H9 (cell line): ENCODE data around the gene STX10. TPM values are rescaled to one million over a fixed set of nuclear protein-coding genes. Genes with fewer than 3 reads are reported as not detected.

Experiments used
- DNase-seq: peaks from one replicate; pipeline ENCODE4 v3.0.0-alpha.2; 2017
- H2AFZ ChIP-seq: one replicate; pipeline ENCODE4 v1.6.1; 2013; ENCODE audit warnings: mild to moderate bottlenecking, low read length, control low read depth, moderate library complexity
- H2AK5ac ChIP-seq: 2 replicates; pipeline ENCODE4 v1.6.1; 2013; ENCODE audit warnings: low read length, control low read depth, mixed read lengths; ENCODE audit not compliant: insufficient read length
- H2BK120ac ChIP-seq: one replicate; pipeline ENCODE4 v1.6.1; 2013; ENCODE audit warnings: low read depth, mild to moderate bottlenecking, low read length, control low read depth, inconsistent platforms; ENCODE audit not compliant: poor library complexity, severe bottlenecking
- H2BK12ac ChIP-seq: 2 replicates; pipeline ENCODE4 v1.6.1; 2013; ENCODE audit warnings: low read length, control low read depth, mixed read lengths, low read depth; ENCODE audit not compliant: insufficient read length
- H2BK15ac ChIP-seq: 2 replicates; pipeline ENCODE4 v1.6.1; 2013; ENCODE audit warnings: low read depth, low read length, control low read depth
- H2BK20ac ChIP-seq: one replicate; pipeline ENCODE4 v1.6.1; 2013; ENCODE audit warnings: low read depth, mild to moderate bottlenecking, low read length, control low read depth, inconsistent platforms; ENCODE audit not compliant: poor library complexity, severe bottlenecking
- H2BK5ac ChIP-seq: 2 replicates; pipeline ENCODE4 v1.6.1; 2013; ENCODE audit warnings: low read length, control low read depth, mixed read lengths; ENCODE audit not compliant: insufficient read length
- H3K14ac ChIP-seq: 2 replicates; pipeline ENCODE4 v1.6.1; 2013; ENCODE audit warnings: low read length, control low read depth; ENCODE audit not compliant: insufficient read depth
- H3K18ac ChIP-seq: 2 replicates; pipeline ENCODE4 v1.6.1; 2013; ENCODE audit warnings: low read depth, mild to moderate bottlenecking, mixed read lengths, low read length, control low read depth; ENCODE audit not compliant: insufficient read length
- H3K23ac ChIP-seq: 2 replicates; pipeline ENCODE4 v1.6.1; 2013; ENCODE audit warnings: low read length, control low read depth, mixed read lengths, low read depth; ENCODE audit not compliant: insufficient read length
- H3K23me2 ChIP-seq: 2 replicates; pipeline ENCODE4 v1.6.1; 2013; ENCODE audit warnings: low read depth, mild to moderate bottlenecking, mixed read lengths, low read length, control low read depth; ENCODE audit not compliant: insufficient read length, poor library complexity, severe bottlenecking
- H3K27ac ChIP-seq: 2 replicates; pipeline ENCODE4 v1.5.1; 2013; ENCODE audit warnings: low read length, control low read depth, mixed read lengths, low read depth; ENCODE audit not compliant: insufficient read length
- H3K27me3 ChIP-seq: 2 replicates; pipeline ENCODE4 v1.6.1; 2013; ENCODE audit warnings: low read length, control low read depth, inconsistent platforms; ENCODE audit not compliant: insufficient read depth
- H3K4ac ChIP-seq: 2 replicates; pipeline ENCODE4 v1.6.1; 2013; ENCODE audit warnings: low read depth, mild to moderate bottlenecking, control low read depth, inconsistent platforms, low read length, moderate library complexity
- H3K4me1 ChIP-seq: 2 replicates; pipeline ENCODE4 v1.6.1; 2013; ENCODE audit warnings: low read length, control low read depth, inconsistent platforms; ENCODE audit not compliant: insufficient read depth
- H3K4me2 ChIP-seq: 2 replicates; pipeline ENCODE4 v1.6.1; 2013; ENCODE audit warnings: low read length, control low read depth, mixed read lengths; ENCODE audit not compliant: insufficient read length, insufficient read depth
- H3K56ac ChIP-seq: 2 replicates; pipeline ENCODE4 v1.6.1; 2013; ENCODE audit warnings: low read depth, mild to moderate bottlenecking, mixed read lengths, low read length, control low read depth; ENCODE audit not compliant: insufficient read length
- H3K79me1 ChIP-seq: 2 replicates; pipeline ENCODE4 v1.6.1; 2013; ENCODE audit warnings: low read depth, mild to moderate bottlenecking, moderate library complexity, low read length, control low read depth, inconsistent platforms; ENCODE audit not compliant: insufficient read depth, poor library complexity, severe bottlenecking
- H3K79me2 ChIP-seq: 2 replicates; pipeline ENCODE4 v1.6.1; 2013; ENCODE audit warnings: low read length, control low read depth, inconsistent platforms; ENCODE audit not compliant: insufficient read depth
- H3K9ac ChIP-seq: 2 replicates; pipeline ENCODE4 v1.6.1; 2013; ENCODE audit warnings: low read length, control low read depth, mixed read lengths; ENCODE audit not compliant: insufficient read length; ENCODE audit errors: extremely low read depth
- H3K9me3 ChIP-seq: one replicate; pipeline ENCODE4 v1.6.1; 2013; ENCODE audit warnings: low read depth, low read length, inconsistent platforms; ENCODE audit not compliant: control insufficient read depth
- H3T11ph ChIP-seq: one replicate; pipeline ENCODE4 v1.6.1; 2013; ENCODE audit warnings: mild to moderate bottlenecking, low read length, control low read depth, inconsistent platforms
- H4K20me1 ChIP-seq: one replicate; pipeline ENCODE4 v1.6.1; 2013; ENCODE audit not compliant: control insufficient read depth, insufficient read length, insufficient read depth
- H4K5ac ChIP-seq: 2 replicates; pipeline ENCODE4 v1.6.1; 2013; ENCODE audit warnings: low read depth, mild to moderate bottlenecking, mixed read lengths, low read length, control low read depth; ENCODE audit not compliant: insufficient read length
- H4K8ac ChIP-seq: replicated peaks from 2 replicates; pipeline ENCODE4 v1.6.1; 2013; ENCODE audit warnings: low read length, control low read depth, mixed read lengths, low read depth; ENCODE audit not compliant: insufficient read length
- H4K91ac ChIP-seq: 2 replicates; pipeline ENCODE4 v1.6.1; 2013; ENCODE audit warnings: low read depth, mild to moderate bottlenecking, moderate library complexity, mixed read lengths, low read length, control low read depth; ENCODE audit not compliant: insufficient read length
- H3K27ac Mint-ChIP-seq, 3 experiments: 2 replicates in 2 of 3; 3 replicates in 1 of 3; pipeline ENCODE4 v1.8.0; 2020 to 2021; ENCODE audit warnings: mixed read lengths in 3 of 3, mild to moderate bottlenecking in 1 of 3, moderate library complexity in 1 of 3
- H3K27me3 Mint-ChIP-seq: 2 replicates; pipeline ENCODE4 v1.8.0; 2021; ENCODE audit warnings: low read depth, mild to moderate bottlenecking, moderate library complexity, mixed read lengths
- H3K36me3 Mint-ChIP-seq, 3 experiments: 2 replicates in 2 of 3; 3 replicates in 1 of 3; pipeline ENCODE4 v1.8.0; 2020 to 2021; ENCODE audit warnings: low read depth in 3 of 3, mixed read lengths in 3 of 3; ENCODE audit not compliant: insufficient read depth in 1 of 3
- H3K4me1 Mint-ChIP-seq, 2 experiments: 2 replicates each; pipeline ENCODE4 v1.8.0; 2020; ENCODE audit warnings: mixed read lengths in 2 of 2
- H3K4me3 Mint-ChIP-seq, 2 experiments: 2 replicates in 1 of 2; 3 replicates in 1 of 2; pipeline ENCODE4 v1.8.0; 2020 to 2021; ENCODE audit warnings: mild to moderate bottlenecking in 2 of 2, mixed read lengths in 2 of 2, moderate library complexity in 1 of 2
- H3K9me3 Mint-ChIP-seq, 2 experiments: 2 replicates in 1 of 2; 3 replicates in 1 of 2; pipeline ENCODE4 v1.8.0; 2020; ENCODE audit warnings: mild to moderate bottlenecking in 2 of 2, mixed read lengths in 2 of 2, moderate library complexity in 1 of 2
- WGBS: extraction: QIAGEN DNeasy Blood & Tissue Kit; methylation state at CpG from one replicate; pipeline ENCODE4 v1.1.7; 2013; ENCODE audit warnings: missing lambda C conversion rate, low lambda C conversion rate, mixed read lengths; ENCODE audit not compliant: insufficient read length; ENCODE audit errors: extremely low coverage; 5-methylcytosine and 5-hydroxymethylcytosine counted together
- total RNA-seq: library from RNA; stranded (reverse); gene quantifications from 2 replicates; pipeline ENCODE4 v1.2.1, GENCODE V29; 2021
- TF ChIP-seq, protein P1 (sequence below): fragments of 200-600 bp; sonication (generic); conservative IDR thresholded peaks from 3 replicates; pipeline ENCODE4 v1.8.0; 2021; ENCODE audit warnings: antibody characterized with exemption, mild to moderate bottlenecking

STX10 gene
- total RNA-seq, 1 experiment from 2014 or later, result 39.4 TPM

DNA sequence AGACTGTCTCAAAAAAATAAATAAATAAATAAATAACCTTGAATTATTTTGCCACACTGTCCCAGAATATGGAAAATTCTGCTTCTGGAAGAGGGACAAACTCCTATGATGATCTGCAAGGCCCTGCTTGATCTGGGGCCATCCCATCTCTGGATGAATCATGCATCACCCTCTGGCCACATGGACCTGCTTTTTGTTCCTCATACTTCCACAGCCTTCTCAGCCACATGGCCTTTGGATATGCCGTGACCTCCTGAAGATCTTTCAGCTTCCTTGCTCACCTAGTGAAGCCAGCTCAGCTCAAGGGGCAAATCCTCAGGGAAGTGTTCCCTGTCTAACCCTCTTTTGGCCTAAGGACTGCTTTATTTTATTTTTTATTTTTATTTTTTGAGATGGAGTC, 10.4 kb upstream of the STX10 start:
- H3K23ac ChIP-seq, result no peak overlapping the region
- no peak overlapping the region for H3K56ac ChIP-seq
- no peak overlapping the region for H2AFZ ChIP-seq
- Mint-ChIP-seq H3K27me3 (peaks cover 2% of the 10 kb centered on the region), H3K27ac (no peak overlapping the region; a peak in 2 of 7 replicates), H3K4me1 (peaks cover 34 to 40% of the 10 kb centered on the region in 2 experiments), H3K9me3 (no peaks in the 10 kb centered on the region), H3K36me3 (no peaks in the 10 kb centered on the region), H3K4me3 (no peak overlapping the region)
- no peak overlapping the region for H3K14ac ChIP-seq
- no peak for DNase-seq
- no peak overlapping the region for H3T11ph ChIP-seq
- H3K4ac ChIP-seq, result no peak overlapping the region
- H3K9ac ChIP-seq, result no peak overlapping the region
- H2BK15ac ChIP-seq, result no peak overlapping the region
- H2AK5ac ChIP-seq, result no peak overlapping the region
- no peaks in the 10 kb centered on the region for H3K9me3 ChIP-seq
- no peak overlapping the region for H2BK12ac ChIP-seq
- no peaks in the 10 kb centered on the region for H3K79me1 ChIP-seq
- TF ChIP-seq, protein P1, sequence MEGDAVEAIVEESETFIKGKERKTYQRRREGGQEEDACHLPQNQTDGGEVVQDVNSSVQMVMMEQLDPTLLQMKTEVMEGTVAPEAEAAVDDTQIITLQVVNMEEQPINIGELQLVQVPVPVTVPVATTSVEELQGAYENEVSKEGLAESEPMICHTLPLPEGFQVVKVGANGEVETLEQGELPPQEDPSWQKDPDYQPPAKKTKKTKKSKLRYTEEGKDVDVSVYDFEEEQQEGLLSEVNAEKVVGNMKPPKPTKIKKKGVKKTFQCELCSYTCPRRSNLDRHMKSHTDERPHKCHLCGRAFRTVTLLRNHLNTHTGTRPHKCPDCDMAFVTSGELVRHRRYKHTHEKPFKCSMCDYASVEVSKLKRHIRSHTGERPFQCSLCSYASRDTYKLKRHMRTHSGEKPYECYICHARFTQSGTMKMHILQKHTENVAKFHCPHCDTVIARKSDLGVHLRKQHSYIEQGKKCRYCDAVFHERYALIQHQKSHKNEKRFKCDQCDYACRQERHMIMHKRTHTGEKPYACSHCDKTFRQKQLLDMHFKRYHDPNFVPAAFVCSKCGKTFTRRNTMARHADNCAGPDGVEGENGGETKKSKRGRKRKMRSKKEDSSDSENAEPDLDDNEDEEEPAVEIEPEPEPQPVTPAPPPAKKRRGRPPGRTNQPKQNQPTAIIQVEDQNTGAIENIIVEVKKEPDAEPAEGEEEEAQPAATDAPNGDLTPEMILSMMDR, result no peak
- no peak overlapping the region for H2BK120ac ChIP-seq
- no peak overlapping the region for H3K27ac ChIP-seq
- no CpG with 5 or more reads among the region's 1 CpG for WGBS
- no peaks in the 10 kb centered on the region for H3K27me3 ChIP-seq
- no peak overlapping the region for H4K8ac ChIP-seq
- H3K23me2 ChIP-seq, result peaks cover 15% of the 10 kb centered on the region
- no peak overlapping the region for H3K4me2 ChIP-seq
- H3K18ac ChIP-seq, result no peak overlapping the region
- peaks cover 7% of the 10 kb centered on the region; the same call in 1 of the 2 replicates for H3K4me1 ChIP-seq
- H2BK5ac ChIP-seq, result no peak overlapping the region
- no peak overlapping the region for H4K91ac ChIP-seq
- no peak overlapping the region for H4K5ac ChIP-seq
- H4K20me1 ChIP-seq, result no peaks in the 10 kb centered on the region
- H2BK20ac ChIP-seq, result no peak overlapping the region
- H3K79me2 ChIP-seq, result no peaks in the 10 kb centered on the region
